ENCODE data around the gene VGF.

Gene VGF

DNA sequence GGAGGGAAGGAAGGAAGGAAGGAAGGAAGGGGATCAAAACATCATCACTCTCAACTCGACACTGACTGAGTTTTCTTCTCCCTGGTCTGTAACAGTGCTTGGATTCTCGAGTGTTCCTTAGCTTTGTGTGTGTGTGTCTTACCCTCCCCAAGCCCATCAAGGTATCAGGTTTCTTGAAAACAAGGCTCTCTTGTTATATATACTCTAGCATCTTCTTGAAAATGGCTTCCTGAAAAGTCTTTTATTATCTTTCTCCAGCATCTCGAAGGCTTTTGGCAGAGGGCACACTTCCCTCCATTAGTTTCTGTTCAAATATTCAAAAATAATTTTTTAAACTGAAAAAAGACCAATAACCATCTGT, 25.1 kb downstream of the VGF start (continued):
- TF ChIP-seq, protein P1, sequence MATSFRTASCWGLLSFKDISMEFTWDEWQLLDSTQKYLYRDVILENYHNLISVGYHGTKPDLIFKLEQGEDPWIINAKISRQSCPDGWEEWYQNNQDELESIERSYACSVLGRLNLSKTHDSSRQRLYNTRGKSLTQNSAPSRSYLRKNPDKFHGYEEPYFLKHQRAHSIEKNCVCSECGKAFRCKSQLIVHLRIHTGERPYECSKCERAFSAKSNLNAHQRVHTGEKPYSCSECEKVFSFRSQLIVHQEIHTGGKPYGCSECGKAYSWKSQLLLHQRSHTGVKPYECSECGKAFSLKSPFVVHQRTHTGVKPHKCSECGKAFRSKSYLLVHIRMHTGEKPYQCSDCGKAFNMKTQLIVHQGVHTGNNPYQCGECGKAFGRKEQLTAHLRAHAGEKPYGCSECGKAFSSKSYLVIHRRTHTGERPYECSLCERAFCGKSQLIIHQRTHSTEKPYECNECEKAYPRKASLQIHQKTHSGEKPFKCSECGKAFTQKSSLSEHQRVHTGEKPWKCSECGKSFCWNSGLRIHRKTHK (tag by site-specific recombination; IDR thresholded peaks at IDR 0.05), result no peak

DNA sequence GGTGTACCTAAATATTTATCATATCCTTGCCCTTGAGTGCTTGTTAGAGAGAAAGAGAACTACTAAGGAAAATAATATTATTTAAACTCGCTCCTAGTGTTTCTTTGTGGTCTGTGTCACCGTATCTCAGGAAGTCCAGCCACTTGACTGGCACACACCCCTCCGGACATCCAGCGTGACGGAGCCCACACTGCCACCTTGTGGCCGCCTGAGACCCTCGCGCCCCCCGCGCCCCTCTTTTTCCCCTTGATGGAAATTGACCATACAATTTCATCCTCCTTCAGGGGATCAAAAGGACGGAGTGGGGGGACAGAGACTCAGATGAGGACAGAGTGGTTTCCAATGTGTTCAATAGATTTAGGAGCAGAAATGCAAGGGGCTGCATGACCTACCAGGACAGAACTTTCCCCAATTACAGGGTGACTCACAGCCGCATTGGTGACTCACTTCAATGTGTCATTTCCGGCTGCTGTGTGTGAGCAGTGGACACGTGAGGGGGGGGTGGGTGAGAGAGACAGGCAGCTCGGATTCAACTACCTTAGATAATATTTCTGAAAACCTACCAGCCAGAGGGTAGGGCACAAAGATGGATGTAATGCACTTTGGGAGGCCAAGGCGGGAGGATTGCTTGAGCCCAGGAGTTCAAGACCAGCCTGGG, 27.0 kb downstream of the VGF start:
- POLR2A ChIA-PET, result interaction anchor here (0.5 to 1.1 kb wide), 4 partner anchors 12 to 45 kb away, joined by 3 to 4 read pairs (median 4); partner anchors contain the start of gene SERPINE1
- peak overlapping the region; percentile 30 for H3K4me3 ChIP-seq (ENCODE audit: low read depth, low read length)
- TF ChIP-seq ZSCAN23 (tag by site-specific recombination; IDR thresholded peaks at IDR 0.05), result peak; percentile 92
- TF ChIP-seq, protein P2, sequence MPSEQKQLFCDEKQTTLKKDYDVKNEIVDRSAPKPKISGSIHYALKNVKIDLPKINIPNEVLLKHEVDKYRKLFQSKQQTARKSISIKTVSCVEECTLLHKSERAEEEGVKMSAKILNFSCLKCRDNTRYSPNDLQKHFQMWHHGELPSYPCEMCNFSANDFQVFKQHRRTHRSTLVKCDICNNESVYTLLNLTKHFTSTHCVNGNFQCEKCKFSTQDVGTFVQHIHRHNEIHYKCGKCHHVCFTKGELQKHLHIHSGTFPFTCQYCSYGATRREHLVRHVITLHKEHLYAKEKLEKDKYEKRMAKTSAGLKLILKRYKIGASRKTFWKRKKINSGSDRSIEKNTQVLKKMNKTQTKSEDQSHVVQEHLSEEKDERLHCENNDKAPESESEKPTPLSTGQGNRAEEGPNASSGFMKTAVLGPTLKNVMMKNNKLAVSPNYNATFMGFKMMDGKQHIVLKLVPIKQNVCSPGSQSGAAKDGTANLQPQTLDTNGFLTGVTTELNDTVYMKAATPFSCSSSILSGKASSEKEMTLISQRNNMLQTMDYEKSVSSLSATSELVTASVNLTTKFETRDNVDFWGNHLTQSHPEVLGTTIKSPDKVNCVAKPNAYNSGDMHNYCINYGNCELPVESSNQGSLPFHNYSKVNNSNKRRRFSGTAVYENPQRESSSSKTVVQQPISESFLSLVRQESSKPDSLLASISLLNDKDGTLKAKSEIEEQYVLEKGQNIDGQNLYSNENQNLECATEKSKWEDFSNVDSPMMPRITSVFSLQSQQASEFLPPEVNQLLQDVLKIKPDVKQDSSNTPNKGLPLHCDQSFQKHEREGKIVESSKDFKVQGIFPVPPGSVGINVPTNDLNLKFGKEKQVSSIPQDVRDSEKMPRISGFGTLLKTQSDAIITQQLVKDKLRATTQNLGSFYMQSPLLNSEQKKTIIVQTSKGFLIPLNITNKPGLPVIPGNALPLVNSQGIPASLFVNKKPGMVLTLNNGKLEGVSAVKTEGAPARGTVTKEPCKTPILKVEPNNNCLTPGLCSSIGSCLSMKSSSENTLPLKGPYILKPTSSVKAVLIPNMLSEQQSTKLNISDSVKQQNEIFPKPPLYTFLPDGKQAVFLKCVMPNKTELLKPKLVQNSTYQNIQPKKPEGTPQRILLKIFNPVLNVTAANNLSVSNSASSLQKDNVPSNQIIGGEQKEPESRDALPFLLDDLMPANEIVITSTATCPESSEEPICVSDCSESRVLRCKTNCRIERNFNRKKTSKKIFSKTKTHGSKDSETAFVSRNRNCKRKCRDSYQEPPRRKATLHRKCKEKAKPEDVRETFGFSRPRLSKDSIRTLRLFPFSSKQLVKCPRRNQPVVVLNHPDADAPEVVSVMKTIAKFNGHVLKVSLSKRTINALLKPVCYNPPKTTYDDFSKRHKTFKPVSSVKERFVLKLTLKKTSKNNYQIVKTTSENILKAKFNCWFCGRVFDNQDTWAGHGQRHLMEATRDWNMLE (tag by site-specific recombination; conservative IDR thresholded peaks at IDR 0.05; ENCODE audit: low read depth), result peak; percentile 74
- TF ChIP-seq ZNF112 (tag by site-specific recombination; IDR thresholded peaks at IDR 0.05), result no peak
- TF ChIP-seq, protein P3, sequence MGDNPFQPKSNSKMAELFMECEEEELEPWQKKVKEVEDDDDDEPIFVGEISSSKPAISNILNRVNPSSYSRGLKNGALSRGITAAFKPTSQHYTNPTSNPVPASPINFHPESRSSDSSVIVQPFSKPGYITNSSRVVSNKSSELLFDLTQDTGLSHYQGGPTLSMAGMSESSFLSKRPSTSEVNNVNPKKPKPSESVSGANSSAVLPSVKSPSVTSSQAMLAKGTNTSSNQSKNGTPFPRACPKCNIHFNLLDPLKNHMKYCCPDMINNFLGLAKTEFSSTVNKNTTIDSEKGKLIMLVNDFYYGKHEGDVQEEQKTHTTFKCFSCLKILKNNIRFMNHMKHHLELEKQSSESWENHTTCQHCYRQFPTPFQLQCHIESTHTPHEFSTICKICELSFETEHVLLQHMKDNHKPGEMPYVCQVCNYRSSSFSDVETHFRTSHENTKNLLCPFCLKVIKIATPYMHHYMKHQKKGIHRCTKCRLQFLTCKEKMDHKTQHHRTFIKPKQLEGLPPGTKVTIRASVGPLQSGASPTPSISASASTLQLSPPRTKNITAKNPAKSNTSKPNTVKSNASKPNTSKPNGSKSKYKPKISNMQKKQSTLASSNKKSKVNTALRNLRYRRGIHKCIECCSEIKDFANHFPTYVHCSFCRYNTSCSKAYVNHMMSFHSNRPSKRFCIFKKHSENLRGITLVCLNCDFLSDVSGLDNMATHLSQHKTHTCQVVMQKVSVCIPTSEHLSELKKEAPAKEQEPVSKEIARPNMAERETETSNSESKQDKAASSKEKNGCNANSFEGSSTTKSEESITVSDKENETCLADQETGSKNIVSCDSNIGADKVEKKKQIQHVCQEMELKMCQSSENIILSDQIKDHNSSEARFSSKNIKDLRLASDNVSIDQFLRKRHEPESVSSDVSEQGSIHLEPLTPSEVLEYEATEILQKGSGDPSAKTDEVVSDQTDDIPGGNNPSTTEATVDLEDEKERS (tag by site-specific recombination; IDR thresholded peaks at IDR 0.05), result no peak
- peak; percentile 100 for TF ChIP-seq ZNF2 (tag by site-specific recombination; IDR thresholded peaks at IDR 0.05)
- TF ChIP-seq ZNF324 (tag by site-specific recombination; IDR thresholded peaks at IDR 0.05), result peak; percentile 98
- no peak for TF ChIP-seq ZNF791 (tag by site-specific recombination; IDR thresholded peaks at IDR 0.05)
- TF ChIP-seq, protein P4, sequence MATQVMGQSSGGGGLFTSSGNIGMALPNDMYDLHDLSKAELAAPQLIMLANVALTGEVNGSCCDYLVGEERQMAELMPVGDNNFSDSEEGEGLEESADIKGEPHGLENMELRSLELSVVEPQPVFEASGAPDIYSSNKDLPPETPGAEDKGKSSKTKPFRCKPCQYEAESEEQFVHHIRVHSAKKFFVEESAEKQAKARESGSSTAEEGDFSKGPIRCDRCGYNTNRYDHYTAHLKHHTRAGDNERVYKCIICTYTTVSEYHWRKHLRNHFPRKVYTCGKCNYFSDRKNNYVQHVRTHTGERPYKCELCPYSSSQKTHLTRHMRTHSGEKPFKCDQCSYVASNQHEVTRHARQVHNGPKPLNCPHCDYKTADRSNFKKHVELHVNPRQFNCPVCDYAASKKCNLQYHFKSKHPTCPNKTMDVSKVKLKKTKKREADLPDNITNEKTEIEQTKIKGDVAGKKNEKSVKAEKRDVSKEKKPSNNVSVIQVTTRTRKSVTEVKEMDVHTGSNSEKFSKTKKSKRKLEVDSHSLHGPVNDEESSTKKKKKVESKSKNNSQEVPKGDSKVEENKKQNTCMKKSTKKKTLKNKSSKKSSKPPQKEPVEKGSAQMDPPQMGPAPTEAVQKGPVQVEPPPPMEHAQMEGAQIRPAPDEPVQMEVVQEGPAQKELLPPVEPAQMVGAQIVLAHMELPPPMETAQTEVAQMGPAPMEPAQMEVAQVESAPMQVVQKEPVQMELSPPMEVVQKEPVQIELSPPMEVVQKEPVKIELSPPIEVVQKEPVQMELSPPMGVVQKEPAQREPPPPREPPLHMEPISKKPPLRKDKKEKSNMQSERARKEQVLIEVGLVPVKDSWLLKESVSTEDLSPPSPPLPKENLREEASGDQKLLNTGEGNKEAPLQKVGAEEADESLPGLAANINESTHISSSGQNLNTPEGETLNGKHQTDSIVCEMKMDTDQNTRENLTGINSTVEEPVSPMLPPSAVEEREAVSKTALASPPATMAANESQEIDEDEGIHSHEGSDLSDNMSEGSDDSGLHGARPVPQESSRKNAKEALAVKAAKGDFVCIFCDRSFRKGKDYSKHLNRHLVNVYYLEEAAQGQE (tag by site-specific recombination; IDR thresholded peaks at IDR 0.05), result peak; percentile 44; the same call in 1 of the 2 replicates
- TF ChIP-seq ZNF394 (tag by site-specific recombination; IDR thresholded peaks at IDR 0.05; ENCODE audit: borderline replicate concordance), result peak; percentile 82
- no peak for TF ChIP-seq ZFP41 (tag by site-specific recombination; IDR thresholded peaks at IDR 0.05; ENCODE audit: borderline replicate concordance)
- peak; percentile 67 for TF ChIP-seq ZNF366 (tag by site-specific recombination; conservative IDR thresholded peaks at IDR 0.05)
- no peak for TF ChIP-seq ZNF121 (tag by site-specific recombination; IDR thresholded peaks at IDR 0.05)
- 0 out of 2 replicates have a peak, but pooled peaks have one; percentile 14 for TF ChIP-seq GFI1B (tag by site-specific recombination; IDR thresholded peaks at IDR 0.05)
- peak; percentile 82 for TF ChIP-seq ZNF843 (tag by site-specific recombination; IDR thresholded peaks at IDR 0.05)
- no peak for TF ChIP-seq ZNF132 (tag by site-specific recombination; IDR thresholded peaks at IDR 0.05; ENCODE audit: borderline replicate concordance)
- TF ChIP-seq KLF16 (tag by site-specific recombination; IDR thresholded peaks at IDR 0.05), result 0 out of 2 replicates have a peak, but pooled peaks have one; percentile 72
- no peak for TF ChIP-seq ZNF426 (tag by site-specific recombination; IDR thresholded peaks at IDR 0.05)
- peak; percentile 69; the same call in 1 of the 2 replicates for TF ChIP-seq ZBTB48 (tag by site-specific recombination; IDR thresholded peaks at IDR 0.05)
- TF ChIP-seq, protein P5, sequence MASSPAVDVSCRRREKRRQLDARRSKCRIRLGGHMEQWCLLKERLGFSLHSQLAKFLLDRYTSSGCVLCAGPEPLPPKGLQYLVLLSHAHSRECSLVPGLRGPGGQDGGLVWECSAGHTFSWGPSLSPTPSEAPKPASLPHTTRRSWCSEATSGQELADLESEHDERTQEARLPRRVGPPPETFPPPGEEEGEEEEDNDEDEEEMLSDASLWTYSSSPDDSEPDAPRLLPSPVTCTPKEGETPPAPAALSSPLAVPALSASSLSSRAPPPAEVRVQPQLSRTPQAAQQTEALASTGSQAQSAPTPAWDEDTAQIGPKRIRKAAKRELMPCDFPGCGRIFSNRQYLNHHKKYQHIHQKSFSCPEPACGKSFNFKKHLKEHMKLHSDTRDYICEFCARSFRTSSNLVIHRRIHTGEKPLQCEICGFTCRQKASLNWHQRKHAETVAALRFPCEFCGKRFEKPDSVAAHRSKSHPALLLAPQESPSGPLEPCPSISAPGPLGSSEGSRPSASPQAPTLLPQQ (tag by site-specific recombination; IDR thresholded peaks at IDR 0.05), result peak; percentile 76

More for the DNA sequence above, 27.0 kb downstream of the VGF start:
- H3K27ac ChIP-seq (ENCODE audit: extremely low read depth, low read depth, low read length), result no peak overlapping the region; the same call in 1 of the 2 replicates
- CTCF ChIA-PET, result interaction anchor here (0.6 to 3.2 kb wide), 21 partner anchors 9 to 343 kb away, joined by 3 to 37 read pairs (median 4); partner anchors contain the start of gene SERPINE1
- no peaks in the 10 kb centered on the region for H3K36me3 ChIP-seq (ENCODE audit: control insufficient read depth in 2 of 2, insufficient read depth in 1 of 2, low read length in 2 of 2)
- no peaks in the 10 kb centered on the region for H3K9me3 ChIP-seq (ENCODE audit: control insufficient read depth, insufficient read depth, low read depth, low read length)
- H3K4me1 ChIP-seq (ENCODE audit: control insufficient read depth, insufficient read depth, low read length), result 0 out of 2 replicates have a peak, but pooled peaks cover 5% of the 10 kb centered on the region

Data from HEK293 (cell line).